GM12865 (cell line): ENCODE data around the gene DAG1.

Experiments
- DNase-seq: peaks from one replicate; pipeline ENCODE4 v3.0.0; 2010; ENCODE audit warnings: low read depth
- H3K4me3 ChIP-seq: 2 replicates; pipeline ENCODE4 v1.5.1; 2011; ENCODE audit warnings: mild to moderate bottlenecking, low read depth, low read length, control low read depth
- TF ChIP-seq, protein P1 (sequence below): IDR thresholded peaks from 2 replicates; pipeline ENCODE4 v1.5.1; 2011; ENCODE audit warnings: low read length, control low read depth, low read depth, inconsistent platforms; ENCODE audit not compliant: insufficient read depth; ENCODE audit errors: missing control alignments

Gene DAG1

DNA sequence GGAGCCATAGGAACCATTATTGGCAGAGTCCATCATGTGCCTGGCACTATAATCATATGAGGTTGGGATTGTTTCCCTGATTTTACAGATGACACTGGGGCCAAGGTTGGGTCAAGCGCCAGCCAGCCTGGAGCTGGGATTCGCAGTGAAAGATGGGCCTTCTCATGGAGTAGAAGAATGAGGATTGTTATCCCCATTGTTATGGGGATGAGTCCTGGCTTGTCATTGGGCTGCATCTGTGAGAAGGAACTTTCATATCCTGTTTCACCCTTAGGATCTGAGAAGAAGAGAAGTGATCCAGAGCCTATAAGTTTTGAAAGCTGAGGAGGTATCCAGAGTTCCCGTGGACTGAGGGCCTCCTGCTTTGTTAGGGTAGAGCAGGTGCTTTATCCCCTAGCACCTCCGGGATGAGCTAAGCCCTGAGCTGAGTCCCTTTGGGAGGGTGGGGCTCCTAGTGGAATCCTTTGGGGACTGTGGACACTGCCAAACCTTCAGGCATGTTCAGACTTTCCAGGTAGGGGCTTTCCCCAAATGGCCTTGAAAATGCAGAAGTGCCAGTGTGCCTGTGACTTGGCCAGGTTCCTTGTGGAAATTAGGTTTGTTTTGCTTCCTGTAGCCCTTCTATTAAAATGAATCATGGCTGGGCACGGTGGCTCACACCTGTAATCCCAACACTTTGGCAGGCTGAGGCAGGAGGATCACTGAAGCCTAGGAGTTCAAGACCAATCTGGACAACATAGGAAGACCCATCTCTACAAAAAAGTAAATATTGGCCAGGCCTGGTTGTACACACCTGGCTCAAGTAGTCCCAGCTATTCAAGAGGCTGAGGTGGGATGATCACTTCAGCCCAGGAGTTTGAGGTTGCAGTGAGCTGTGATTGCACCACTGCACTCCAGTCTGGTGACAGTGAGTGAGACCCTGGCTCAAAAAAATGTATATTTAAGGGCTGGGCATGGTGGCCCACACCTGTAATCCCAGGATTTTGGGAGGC lies 54.0 kb downstream of the DAG1 start:
- no peak for DNase-seq
- TF ChIP-seq, protein P1, sequence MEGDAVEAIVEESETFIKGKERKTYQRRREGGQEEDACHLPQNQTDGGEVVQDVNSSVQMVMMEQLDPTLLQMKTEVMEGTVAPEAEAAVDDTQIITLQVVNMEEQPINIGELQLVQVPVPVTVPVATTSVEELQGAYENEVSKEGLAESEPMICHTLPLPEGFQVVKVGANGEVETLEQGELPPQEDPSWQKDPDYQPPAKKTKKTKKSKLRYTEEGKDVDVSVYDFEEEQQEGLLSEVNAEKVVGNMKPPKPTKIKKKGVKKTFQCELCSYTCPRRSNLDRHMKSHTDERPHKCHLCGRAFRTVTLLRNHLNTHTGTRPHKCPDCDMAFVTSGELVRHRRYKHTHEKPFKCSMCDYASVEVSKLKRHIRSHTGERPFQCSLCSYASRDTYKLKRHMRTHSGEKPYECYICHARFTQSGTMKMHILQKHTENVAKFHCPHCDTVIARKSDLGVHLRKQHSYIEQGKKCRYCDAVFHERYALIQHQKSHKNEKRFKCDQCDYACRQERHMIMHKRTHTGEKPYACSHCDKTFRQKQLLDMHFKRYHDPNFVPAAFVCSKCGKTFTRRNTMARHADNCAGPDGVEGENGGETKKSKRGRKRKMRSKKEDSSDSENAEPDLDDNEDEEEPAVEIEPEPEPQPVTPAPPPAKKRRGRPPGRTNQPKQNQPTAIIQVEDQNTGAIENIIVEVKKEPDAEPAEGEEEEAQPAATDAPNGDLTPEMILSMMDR: no peak
- no peak overlapping the region for H3K4me3 ChIP-seq

DNA sequence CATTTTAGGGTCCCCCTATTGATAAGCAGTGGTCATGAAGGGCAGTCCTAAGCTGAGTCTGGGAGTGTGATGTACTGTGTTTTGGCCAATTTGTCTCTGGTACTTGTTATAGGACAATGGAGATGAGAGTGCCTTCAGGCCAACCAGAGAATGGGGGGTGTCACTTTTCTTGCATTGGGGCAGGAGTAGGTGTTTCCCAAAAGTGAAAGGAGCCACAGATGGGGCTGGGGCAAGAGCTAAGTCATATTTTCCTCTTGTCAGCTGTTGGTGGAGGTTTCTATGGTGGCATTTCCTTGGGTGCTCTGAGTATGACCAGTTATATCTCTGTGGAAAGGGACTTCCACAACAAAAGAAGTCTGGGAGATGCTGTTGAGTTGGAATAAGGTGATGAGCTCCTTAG lies 59.5 kb downstream of the DAG1 start:
- TF ChIP-seq, protein P1: no peak
- no peak for DNase-seq
- no peak overlapping the region for H3K4me3 ChIP-seq

DNA sequence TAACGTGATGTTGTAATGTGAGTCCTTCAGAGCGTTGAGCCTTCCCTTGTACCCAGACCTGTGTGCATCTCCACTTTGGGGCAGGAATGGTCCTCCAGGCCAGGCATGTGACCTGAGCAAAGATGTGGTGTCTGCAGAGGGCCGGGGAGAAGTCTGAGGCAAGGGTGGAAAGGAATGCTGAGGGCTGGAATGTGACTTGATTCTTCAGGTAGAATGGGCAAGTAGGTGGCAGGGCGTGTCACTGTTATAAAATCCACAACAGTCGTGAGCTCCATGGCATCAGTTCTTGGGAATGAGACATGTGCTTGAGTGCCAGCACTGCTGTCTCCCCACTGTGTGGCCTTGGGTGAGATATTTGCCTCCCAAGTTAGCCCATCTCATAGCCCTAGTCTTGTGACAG lies 60.2 kb downstream of the DAG1 start:
- TF ChIP-seq, protein P1: no peak
- DNase-seq: no peak
- no peak overlapping the region for H3K4me3 ChIP-seq

DNA sequence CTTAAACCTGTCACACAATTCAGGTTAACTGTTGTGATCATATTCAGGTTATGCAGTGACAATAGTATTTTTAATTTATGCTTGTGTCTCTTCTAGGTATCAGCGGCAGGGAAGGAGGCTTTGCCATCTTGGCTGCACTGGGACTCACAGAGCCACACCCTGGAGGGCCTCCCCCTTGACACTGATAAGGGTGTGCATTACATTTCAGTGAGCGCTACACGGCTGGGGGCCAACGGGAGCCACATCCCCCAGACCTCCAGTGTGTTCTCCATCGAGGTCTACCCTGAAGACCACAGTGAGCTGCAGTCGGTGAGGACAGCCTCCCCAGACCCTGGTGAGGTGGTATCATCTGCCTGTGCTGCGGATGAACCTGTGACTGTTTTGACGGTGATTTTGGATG lies 60.6 kb downstream of the DAG1 start:
- H3K4me3 ChIP-seq: no peak overlapping the region
- TF ChIP-seq, protein P1: no peak
- no peak for DNase-seq

DNA sequence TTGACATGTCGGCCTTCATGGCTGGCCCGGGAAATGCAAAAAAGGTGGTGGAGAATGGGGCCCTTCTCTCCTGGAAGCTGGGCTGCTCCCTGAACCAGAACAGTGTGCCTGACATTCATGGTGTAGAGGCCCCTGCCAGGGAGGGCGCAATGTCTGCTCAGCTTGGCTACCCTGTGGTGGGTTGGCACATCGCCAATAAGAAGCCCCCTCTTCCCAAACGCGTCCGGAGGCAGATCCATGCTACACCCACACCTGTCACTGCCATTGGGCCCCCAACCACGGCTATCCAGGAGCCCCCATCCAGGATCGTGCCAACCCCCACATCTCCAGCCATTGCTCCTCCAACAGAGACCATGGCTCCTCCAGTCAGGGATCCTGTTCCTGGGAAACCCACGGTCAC lies 61.2 kb downstream of the DAG1 start:
- no peak overlapping the region for H3K4me3 ChIP-seq
- TF ChIP-seq, protein P1: no peak
- no peak for DNase-seq

DNA sequence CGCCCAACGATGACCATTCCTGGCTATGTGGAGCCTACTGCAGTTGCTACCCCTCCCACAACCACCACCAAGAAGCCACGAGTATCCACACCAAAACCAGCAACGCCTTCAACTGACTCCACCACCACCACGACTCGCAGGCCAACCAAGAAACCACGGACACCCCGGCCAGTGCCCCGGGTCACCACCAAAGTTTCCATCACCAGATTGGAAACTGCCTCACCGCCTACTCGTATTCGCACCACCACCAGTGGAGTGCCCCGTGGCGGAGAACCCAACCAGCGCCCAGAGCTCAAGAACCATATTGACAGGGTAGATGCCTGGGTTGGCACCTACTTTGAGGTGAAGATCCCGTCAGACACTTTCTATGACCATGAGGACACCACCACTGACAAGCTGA lies 61.6 kb downstream of the DAG1 start:
- TF ChIP-seq, protein P1: no peak
- no peak for DNase-seq
- no peak overlapping the region for H3K4me3 ChIP-seq
